ENCODE data around the gene LEP.
"Not testable (repeated sequence)": the region's sequence is repeated elsewhere in the genome, so short reads cannot be mapped to it uniquely, and the experiment has no call there.

Gene LEP

DNA sequence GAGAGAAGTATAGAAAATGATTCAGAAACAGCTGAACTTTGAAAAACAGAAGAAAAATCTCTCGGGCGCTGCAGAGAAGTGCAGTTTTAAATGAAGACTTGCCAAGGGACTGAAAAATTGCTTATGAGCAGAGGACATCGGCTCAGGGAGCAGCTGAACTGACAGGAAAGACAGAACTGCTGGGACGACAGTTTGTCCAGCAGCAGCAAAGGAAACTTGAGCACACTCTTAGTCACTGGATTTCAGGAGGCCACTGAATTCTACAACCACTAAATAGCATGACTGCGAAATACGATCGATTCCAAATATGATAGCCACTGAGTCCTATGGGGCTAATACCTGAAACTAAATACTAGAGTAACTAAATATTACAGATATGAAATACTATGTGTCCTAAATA lies 43.0 kb downstream of the LEP start:
- no peak for DNase-seq (ENCODE audit: low read depth)
- no peak overlapping the region for H3K4me3 ChIP-seq (ENCODE audit: low read length)
- TF ChIP-seq, protein P1, sequence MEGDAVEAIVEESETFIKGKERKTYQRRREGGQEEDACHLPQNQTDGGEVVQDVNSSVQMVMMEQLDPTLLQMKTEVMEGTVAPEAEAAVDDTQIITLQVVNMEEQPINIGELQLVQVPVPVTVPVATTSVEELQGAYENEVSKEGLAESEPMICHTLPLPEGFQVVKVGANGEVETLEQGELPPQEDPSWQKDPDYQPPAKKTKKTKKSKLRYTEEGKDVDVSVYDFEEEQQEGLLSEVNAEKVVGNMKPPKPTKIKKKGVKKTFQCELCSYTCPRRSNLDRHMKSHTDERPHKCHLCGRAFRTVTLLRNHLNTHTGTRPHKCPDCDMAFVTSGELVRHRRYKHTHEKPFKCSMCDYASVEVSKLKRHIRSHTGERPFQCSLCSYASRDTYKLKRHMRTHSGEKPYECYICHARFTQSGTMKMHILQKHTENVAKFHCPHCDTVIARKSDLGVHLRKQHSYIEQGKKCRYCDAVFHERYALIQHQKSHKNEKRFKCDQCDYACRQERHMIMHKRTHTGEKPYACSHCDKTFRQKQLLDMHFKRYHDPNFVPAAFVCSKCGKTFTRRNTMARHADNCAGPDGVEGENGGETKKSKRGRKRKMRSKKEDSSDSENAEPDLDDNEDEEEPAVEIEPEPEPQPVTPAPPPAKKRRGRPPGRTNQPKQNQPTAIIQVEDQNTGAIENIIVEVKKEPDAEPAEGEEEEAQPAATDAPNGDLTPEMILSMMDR (conservative IDR thresholded peaks at IDR 0.05; ENCODE audit: low read depth, low read length), result no peak

DNA sequence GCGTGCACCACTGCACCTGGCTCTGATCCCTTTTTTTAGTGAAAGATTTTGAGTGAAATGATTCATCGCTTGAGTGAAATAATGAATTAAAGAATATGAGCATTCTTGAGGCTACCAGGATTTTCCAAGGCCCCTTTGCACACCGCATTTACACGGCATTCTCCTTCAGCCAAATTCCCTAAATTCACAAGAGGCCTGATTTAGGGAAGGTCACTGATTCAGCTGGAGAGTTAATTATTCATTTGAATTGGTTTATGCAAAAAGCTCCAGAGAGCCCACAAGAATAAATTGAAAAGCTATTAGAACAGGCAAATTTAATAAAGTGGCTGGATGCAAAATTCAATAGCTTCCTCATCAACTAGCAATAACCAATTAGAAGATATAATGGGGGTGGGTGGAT lies 46.5 kb downstream of the LEP start:
- no peak for DNase-seq (ENCODE audit: low read depth)
- no peak overlapping the region for H3K4me3 ChIP-seq (ENCODE audit: low read length)
- TF ChIP-seq, protein P1 (conservative IDR thresholded peaks at IDR 0.05; ENCODE audit: low read depth, low read length), result no peak

DNA sequence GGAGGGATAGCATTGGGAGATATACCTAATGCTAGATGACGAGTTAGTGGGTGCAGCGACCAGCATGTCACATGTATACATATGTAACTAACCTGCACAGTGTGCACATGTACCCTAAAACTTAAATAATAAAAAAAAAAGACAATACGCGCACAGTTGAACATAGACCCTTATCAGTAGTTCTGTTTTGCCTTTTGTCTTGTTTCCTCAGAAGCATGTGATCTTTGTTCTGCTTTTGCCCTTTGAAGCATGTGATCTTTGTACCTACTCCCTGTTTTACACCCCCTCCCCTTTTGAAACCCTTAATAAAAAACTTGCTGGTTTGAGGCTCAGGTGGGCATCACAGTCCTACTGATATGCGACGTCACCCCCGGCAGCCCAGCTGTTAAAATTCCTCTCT lies 56.9 kb downstream of the LEP start:
- DNase-seq (ENCODE audit: low read depth); H3K4me3 ChIP-seq (ENCODE audit: low read length): not testable (repeated sequence)

DNA sequence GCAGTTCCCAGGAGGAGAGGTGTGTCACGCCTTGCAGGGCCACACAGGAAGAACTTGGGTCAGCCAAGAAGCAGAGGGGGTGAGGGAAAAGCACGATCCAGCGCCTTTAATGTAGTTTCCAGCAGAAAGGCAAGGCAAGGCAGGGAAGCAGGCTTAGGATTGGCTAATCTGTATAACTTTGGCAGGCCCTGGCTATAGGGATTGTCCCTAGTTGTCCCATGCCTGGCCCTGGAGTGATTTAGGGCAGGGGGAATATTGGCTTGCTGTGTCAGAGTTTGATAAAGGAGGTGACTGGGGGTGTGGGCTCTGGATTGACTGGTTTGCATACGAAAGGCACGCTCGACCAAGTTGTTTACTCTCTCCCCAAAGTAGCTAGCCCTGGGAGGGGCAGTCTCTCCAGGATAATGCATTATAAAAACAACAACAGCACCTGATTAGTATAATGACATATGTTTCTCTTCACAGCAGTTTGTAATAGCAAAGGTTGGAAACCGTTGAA lies 58.1 kb downstream of the LEP start:
- DNase-seq (ENCODE audit: low read depth), result no peak
- TF ChIP-seq, protein P1 (conservative IDR thresholded peaks at IDR 0.05; ENCODE audit: low read depth, low read length), result no peak
- H3K4me3 ChIP-seq (ENCODE audit: low read length), result no peak overlapping the region

DNA sequence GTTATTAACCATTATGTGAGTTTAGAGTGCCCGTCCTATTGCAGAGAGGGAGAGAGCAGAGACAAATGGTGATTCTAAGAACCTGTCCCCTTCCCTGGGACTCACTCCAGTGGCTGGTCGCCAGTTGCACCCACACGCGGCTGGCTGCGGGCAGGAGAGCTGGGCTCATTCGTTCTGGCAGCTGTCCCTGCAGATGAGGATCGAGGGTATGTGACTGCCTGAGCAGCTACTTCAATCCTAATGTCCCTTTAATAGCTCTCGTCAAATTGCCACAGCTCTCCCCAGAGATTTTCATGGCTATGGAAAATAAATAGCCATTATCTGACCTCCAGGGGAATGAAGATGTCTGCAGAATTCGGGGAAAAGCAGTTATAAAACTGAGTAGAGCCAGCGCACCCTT lies 61.1 kb downstream of the LEP start:
- H3K4me3 ChIP-seq (ENCODE audit: low read length), result no peak overlapping the region
- TF ChIP-seq, protein P1 (conservative IDR thresholded peaks at IDR 0.05; ENCODE audit: low read depth, low read length), result no peak
- no peak for DNase-seq (ENCODE audit: low read depth)

DNA sequence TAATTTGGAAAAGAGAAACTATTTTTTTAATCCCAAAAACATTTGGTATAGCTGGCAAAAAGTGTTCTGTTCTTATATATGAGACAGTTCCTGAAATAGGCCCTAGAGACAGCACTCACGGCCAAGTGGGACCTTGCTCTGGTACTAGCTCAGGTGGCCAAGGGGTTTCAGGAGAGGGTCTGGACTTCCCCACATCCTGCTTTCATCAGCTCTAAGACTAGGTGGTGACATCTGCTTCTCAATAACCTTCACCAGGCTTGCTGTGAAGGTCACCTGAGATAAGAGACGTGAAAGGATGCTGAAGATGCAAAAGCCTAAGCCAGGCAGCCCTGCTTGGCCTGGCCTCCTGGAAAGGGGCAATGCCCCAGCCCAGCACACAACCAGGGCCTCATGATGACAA lies 62.1 kb downstream of the LEP start:
- no peak overlapping the region for H3K4me3 ChIP-seq (ENCODE audit: low read length)
- DNase-seq (ENCODE audit: low read depth), result no peak
- TF ChIP-seq, protein P1 (conservative IDR thresholded peaks at IDR 0.05; ENCODE audit: low read depth, low read length), result no peak

DNA sequence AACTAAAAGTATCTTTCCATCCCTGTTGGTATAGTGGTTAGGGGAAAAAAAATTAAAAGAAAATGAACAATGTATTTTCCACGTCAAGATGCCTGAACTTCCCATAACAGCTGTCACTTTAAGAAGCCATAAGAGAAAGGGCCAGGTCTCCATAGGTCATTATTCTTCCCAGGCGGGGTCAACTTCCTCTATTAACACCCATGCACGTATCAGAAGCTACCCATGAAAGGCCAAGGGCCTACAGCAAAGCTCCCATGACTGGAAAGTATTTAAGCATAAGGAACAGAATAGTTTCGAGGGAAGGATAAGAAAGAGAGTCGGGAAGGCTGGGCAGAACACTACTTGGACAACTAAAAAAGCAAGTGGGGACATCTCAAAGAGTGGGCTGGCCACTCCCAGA lies 62.6 kb downstream of the LEP start:
- no peak for DNase-seq (ENCODE audit: low read depth)
- TF ChIP-seq, protein P1 (conservative IDR thresholded peaks at IDR 0.05; ENCODE audit: low read depth, low read length), result no peak
- no peak overlapping the region for H3K4me3 ChIP-seq (ENCODE audit: low read length)

DNA sequence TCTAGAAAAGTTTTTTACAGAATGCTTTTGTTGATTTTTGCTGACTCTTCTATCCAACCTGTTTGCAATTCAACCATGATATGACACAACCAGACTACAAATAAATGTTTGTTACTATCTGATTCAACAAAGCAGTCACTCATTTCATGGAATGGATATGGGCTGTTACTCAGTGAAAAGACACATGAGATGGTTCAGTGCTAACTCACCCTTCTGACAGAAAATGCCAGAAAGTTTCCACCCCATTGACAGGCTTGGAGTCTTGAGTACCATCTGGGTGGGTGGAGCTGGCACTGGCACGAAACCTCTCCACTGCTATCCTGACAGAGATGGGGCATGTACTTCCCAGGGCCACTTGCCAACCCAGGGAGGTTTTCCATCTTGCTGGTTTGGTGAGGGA lies 63.1 kb downstream of the LEP start:
- TF ChIP-seq, protein P1 (conservative IDR thresholded peaks at IDR 0.05; ENCODE audit: low read depth, low read length), result no peak
- no peak overlapping the region for H3K4me3 ChIP-seq (ENCODE audit: low read length)
- no peak for DNase-seq (ENCODE audit: low read depth)

Measured in retinal pigment epithelial cell (primary cell).